Erythroblast (primary cell): ENCODE measurements around the gene MPPED2.

Experiments
- GATA1 ChIP-seq: IDR thresholded peaks from 2 replicates; pipeline ENCODE4 v1.6.1; 2011; ENCODE audit warnings: low read depth, mild to moderate bottlenecking, control low read depth, low read length, moderate library complexity
- POLR2A ChIP-seq: IDR thresholded peaks from 2 replicates; pipeline ENCODE4 v1.6.1; 2011; ENCODE audit warnings: mild to moderate bottlenecking, low read length

GRCh38 chr11:30631148-30631547 is 45.0 kb upstream of the MPPED2 start:
- TF ChIP-seq POLR2A (no peak), GATA1 (no peak)
